ENCODE measurements around the gene COQ8B.
"Not testable (repeated sequence)": the region's sequence is repeated elsewhere in the genome, so short reads cannot be mapped to it uniquely, and the experiment has no call there.

Gene COQ8B

GRCh38 chr19:40742477-40742876 is 25.8 kb upstream of the COQ8B start:
- DNase-seq (ENCODE audit: low read depth in 2 of 2): no peak

DNA sequence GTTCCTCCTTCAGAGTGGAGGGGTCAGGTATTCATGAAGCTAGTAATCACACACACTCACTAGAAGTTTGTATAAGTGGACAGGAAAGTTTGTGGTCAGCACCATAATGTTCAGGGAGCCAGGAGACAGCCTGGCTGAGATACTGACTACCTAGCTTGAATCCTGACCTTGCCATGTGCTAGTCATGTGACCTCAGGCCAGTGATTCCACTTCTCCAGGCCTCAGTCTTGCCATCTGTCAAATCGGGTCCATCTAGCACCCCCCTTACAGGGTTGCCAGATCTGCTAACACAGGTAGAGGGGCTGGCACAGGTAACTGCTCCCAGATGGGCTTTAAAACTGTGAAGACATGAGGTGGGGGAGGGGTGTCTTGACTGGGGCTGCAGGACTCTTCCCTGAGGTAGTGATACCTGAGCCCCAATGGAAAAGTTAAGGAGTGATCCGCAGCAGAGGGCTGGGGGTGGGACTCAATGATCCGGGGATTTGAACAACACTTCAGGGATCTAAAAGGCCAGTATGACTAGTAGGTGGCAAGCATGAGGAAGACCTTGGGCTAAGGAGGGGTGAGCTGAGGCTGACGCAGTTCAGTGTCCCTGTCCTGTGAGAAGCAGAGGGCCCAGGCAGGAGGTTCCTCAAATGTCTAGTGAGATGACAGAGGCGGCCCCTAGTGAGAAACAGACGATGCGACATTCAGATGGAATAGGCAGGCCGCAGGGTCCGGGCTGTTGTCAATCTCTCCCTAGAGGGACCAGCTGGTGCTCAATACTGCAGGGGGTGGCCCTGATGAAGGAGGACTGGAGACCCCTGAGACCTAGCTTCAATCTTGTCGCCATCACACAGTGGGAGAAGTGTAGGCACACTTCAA is 25.1 kb upstream of the COQ8B start:
- DNase-seq (ENCODE audit: low read depth in 2 of 2): no peak

- DNase-seq (ENCODE audit: low read depth in 2 of 2): no peak
These were observed 24.1 kb upstream of the COQ8B start for GRCh38 chr19:40740747-40741146.

GRCh38 chr19:40739871-40740703 is 23.4 kb upstream of the COQ8B start:
- DNase-seq (ENCODE audit: low read depth in 2 of 2): no peak

DNA sequence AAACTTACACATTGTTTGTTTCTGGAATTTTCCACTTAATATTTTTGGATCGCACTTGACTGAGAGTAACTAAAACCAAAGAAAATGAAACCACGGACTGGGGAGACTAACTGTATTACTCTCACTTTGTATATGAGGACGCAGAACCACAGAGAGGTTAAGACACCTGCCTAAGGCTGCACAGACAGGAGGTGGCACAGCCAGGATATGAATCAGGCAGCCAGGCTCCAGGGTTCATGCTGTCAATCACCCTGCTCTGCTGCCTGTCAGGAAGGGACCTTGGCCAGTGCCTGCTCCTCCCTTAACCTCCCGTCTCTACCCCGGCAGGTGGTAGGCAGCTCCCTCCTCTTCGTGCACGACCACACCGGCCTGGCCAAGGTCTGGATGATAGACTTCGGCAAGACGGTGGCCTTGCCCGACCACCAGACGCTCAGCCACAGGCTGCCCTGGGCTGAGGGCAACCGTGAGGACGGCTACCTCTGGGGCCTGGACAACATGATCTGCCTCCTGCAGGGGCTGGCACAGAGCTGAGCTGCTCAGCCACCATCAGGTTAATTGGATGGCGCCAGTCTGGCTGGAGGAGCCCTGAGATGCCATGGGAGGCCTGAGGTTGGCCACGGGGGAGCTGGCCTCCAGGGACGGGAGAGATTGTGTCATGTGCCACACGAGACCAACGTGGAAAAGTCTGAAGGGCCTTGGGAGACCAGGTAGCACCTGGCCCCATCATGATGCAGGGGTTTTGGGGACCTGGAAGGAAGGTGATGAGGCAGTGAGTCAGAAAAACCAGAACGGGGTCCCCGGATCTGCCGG is 22.5 kb upstream of the COQ8B start:
- no peak for DNase-seq (ENCODE audit: low read depth in 2 of 2)

DNA sequence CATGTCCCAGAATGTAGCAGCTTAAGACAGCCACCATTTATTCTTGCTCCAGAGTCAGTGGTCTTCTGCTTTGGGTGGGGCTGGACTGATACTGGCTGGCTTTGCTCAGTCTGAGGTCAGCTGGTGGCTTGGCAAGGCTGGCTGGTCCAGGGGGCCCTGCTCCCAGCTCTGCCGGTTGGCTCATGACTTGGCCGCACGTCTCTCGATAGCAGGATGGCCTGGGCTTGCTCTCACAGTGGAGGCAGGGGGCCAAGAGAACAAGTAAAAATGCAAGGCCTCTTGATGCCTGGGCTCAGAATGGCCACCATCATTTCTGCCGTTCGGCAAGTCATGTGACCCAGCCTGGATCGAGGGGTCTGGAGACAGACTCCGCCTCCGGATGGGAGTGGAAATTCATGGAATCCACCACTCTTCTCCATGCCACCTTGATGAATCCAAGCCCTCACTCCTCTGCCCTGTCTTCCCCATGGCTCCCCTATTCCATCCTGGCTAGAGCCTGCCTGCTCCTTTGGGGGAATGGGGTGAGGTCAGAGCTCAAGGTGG is 20.5 kb upstream of the COQ8B start:
- no peak for DNase-seq (ENCODE audit: low read depth in 2 of 2)

DNA sequence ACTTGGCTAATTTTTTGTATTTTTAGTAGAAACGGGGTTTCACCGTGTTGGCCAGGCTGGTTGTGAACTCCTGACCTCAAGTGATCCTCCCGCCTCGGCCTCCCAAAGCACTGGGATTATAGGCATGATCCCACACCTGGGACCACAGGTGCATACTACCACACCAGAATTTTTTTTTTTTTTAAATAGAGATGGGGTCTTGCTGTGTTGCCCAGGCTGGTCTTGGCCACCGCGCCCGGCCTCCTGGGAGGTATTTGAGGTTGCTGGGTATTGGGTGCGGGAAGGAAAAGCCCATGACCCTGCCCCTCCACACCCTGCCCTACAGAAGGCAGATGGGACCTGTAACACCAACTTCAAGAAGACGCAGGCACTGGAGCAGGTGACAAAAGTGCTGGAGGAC is 20.0 kb upstream of the COQ8B start:
- no peak for DNase-seq (ENCODE audit: low read depth in 2 of 2)

DNA sequence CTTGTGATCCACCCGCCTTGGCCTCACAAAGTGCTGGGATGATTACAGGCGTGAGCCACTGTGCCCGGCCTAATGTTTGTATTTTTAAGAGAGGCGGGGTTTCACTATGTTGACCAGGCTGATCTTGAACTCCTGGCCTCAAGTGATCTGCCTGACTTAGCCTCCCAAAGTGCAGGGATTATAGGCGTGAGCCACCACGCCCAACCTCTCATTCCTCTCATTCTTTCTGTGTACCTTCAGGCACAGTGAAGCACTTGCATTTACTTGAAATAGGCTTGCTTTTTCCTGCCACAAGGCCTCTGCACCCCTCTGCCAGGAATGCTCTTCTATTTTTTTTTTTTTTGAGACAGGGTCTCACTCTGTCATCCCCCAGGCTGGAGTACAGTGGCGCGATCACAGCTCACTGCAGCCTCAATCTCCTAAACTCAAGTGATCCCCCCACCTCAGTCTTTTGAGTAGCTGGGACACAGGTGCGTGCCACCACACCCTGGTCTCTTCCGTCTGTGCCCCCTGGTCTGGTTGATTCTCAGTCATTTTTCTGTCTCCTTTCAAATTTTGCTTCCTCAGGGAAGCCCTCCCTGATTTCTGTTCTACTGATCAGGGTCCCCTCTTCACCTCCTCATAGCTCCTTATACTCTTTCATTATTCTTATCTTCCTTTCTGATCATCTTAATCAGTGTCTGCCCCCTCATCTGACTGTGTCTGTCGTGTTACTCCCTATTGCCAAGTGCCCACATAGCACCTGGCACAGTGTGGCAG is 18.5 kb upstream of the COQ8B start:
- DNase-seq (ENCODE audit: low read depth in 2 of 2): no peak

GRCh38 chr19:40733149-40733548 is 16.5 kb upstream of the COQ8B start:
- DNase-seq (ENCODE audit: low read depth in 2 of 2): no peak

DNA sequence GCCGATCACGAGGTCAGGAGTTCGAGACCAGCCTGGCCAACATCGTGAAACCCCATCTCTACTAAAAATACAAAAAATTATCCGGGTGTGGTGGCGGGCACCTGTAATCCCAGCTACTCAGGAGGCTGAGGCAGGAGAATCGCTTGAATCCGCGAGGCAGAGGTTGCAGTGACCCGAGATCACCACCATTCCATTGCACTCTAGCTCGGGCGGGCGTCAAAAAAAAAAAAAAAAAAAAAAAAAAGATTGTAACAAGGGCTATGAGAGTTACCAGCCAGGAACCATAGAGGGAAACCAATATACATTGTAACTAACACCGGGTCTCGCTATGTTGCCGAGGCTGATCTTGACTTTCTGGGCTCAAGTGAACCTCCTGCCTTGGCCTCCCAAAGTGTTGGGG is 15.6 kb upstream of the COQ8B start:
- DNase-seq (ENCODE audit: low read depth in 2 of 2): not testable (repeated sequence)

- DNase-seq (ENCODE audit: low read depth in 2 of 2): not testable (repeated sequence)
These were observed 13.4 kb upstream of the COQ8B start for GRCh38 chr19:40730065-40730464.

- DNase-seq (ENCODE audit: low read depth in 2 of 2): no peak
These were observed 9.6 kb upstream of the COQ8B start for GRCh38 chr19:40726279-40726678.

GRCh38 chr19:40724855-40725254 is 8.2 kb upstream of the COQ8B start:
- DNase-seq (ENCODE audit: low read depth in 2 of 2): no peak

DNA sequence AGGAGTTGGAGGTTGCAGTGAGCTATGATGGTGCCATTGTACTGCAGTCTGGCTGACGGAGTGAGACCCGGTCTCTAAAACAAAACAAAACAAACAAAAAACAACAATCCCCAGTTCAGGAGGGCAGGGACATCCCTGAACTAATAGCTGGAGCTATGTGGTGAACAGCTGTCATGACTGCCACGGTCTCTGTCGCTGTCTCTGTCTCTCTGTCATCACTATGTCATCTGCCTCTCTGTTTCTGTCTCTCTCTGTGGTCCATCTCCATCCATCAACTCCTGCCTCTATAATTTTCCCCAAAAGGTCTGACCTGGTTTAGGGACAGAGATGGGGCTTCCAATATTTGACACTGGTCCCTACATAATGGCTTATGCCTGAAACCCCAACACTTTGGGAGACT is 7.6 kb upstream of the COQ8B start:
- no peak for DNase-seq (ENCODE audit: low read depth in 2 of 2)

GRCh38 chr19:40723661-40724254 is 7.1 kb upstream of the COQ8B start:
- no peak for DNase-seq (ENCODE audit: low read depth in 2 of 2)

- DNase-seq (ENCODE audit: low read depth in 2 of 2): no peak
These were observed 5.4 kb upstream of the COQ8B start for GRCh38 chr19:40721936-40722661.

DNA sequence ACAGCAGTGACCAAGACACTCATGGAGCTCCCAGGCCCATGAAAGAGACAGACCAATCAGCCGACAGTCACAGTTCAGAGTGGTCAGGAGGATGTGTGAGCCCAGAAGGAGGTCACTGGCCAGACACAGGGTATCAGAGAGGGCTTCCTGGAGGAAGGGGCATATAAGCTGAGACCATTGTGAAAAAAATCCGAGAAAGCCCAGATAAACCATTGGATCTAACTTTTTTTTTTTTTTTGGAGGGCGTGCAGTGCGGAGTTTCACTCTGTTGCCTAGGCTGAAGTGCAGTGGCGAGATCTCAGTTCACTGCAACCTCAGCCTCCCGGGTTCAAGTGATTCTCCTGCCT is 4.4 kb upstream of the COQ8B start:
- DNase-seq (ENCODE audit: low read depth in 2 of 2): no peak

- DNase-seq (ENCODE audit: low read depth in 2 of 2): no peak
These were observed 2.8 kb upstream of the COQ8B start for GRCh38 chr19:40719414-40719894.

GRCh38 chr19:40718774-40719391 is 2.2 kb upstream of the COQ8B start:
- DNase-seq (ENCODE audit: low read depth in 2 of 2): no peak

Measured in stimulated activated CD4-positive, alpha-beta T cell treated with anti-CD3 and anti-CD28 coated beads, Interleukin-4, amount 100 ng/mL, for 48 hours (primary cell).